NCI-H1092 (cell line): Measurements from ENCODE around the gene TMEM127.
"Not testable (repeated sequence)": the region's sequence is repeated elsewhere in the genome, so short reads cannot be mapped to it uniquely, and the experiment has no call there.

ENCODE experiments used
- DNase-seq: peaks from one replicate; lab custom pipeline; 2025; lab: John Stamatoyannopoulos, UW

The TMEM127 gene, protein sequence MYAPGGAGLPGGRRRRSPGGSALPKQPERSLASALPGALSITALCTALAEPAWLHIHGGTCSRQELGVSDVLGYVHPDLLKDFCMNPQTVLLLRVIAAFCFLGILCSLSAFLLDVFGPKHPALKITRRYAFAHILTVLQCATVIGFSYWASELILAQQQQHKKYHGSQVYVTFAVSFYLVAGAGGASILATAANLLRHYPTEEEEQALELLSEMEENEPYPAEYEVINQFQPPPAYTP

DNA sequence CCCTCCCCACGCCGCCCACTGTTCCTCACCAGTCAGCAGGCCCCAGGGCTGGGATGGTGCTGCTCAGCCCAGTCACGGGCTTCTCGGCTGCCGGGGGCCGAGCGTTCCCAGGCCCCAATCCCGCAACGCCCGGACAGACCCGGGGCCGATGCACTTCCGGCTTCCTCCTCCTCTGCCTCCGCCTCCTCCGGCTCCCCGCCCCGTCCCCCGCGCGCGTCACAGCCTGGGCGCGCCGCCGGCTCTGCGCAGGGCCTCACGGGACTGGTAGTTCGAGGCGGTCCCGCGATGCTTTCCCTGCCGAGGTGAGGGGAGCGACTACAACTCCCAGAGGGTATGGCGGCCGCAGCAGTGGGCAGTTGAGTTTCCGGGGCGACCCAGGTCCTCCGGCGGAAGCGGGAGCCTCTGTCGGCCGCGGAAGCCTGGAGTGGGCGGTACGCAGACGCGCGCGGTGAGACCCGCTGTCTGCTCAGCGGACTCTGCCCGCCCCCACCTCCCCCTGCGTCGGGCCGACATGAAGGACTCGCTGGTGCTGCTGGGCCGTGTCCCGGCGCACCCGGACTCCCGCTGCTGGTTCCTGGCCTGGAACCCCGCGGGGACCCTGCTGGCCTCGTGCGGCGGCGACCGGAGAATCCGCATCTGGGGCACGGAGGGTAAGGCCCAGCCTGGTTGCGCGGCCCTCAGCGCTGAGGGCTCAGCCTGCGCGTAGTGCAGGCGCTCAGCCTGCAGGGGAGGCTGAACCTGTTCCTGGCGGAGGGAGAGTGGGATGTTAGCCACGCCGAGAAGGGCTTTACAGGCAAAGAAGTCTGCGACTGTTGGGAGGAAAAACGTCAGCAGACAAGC is at the start of gene TMEM127, which contains the start of gene CIAO1:
TMEM127 (minus strand) TSS at position 158 of the 840 bp plus-strand sequence. CDS start 616 bp downstream, outside the sequence.
CIAO1 (plus strand) TSS at position 386 of the 840 bp plus-strand sequence; CDS start at position 512, 126 bp downstream.
- peak; percentile 93 for DNase-seq

DNA sequence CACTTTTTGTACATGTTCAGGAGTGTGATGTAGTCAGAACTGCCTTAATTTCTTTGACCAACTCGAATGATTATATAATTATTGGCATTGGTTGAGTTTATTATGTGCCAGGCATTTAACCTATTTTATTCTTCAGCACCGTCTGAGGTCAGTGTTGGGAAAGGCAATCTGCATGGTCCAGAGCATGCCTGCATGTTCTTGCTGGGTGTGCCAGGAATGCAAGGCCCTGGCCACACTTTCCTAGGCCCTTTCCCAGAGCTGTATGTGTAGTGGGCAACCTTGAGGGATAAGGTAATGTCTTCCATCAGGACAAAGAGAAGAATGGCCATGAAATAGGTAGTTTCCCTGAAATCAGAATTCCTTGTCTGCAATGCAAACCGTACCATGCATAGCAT is 49.2 kb upstream of the TMEM127 start:
- no peak for DNase-seq

DNA sequence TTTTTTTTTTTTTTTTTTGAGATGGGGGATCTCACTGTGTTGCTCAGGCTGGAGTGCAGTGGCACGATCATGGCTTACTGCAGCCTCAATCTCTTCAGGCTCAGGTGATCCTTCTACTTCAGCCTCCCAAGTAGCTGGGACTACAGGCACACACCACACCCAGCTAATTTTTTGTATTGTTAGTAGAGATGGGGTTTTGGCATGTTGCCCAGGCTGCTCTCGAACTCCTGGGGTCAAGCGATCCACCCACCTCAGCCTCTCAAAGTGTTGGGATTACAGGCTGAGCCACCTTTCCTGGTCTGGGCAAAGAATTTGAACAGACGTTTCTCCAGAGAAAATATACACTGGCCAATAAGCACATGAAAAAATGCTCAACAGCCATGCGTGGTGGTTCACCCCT is 42.5 kb upstream of the TMEM127 start:
- no peak for DNase-seq

DNA sequence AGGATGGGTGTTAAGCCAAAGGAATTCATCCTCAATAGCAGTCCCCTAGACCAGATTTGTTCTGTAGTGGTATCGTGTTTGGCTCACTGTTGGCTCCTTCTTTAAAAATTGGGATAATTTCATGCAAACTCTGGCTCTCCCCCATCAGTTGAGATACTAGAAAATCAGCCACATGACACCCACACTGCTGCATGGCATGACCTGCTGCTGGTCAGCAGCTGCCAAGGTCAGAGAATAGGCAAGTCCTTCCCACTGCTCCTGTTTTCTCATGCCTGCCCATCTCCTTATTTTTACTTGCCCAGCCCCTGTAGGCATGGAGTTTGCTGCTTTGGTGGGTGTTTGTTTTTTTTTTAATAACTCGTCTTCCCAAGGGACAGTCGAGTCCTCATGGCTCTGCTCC is 40.6 kb upstream of the TMEM127 start:
- no peak for DNase-seq

DNA sequence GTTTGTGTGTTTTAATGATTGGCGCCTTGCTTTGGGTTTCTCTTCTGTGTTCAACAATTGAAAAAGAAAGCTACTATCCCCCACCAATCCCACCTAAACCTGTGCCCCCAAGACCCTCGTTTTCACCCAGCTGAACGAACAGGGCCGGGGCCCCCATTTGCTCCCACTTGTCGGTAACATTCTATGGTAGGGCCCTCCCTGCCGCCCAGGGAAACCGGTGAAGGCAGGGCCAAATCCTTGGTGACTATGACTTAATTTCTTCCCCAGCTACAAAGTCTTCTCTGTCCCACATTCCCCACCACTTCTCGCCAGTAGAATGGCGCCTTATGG is 40.1 kb upstream of the TMEM127 start:
- DNase-seq = no peak

DNA sequence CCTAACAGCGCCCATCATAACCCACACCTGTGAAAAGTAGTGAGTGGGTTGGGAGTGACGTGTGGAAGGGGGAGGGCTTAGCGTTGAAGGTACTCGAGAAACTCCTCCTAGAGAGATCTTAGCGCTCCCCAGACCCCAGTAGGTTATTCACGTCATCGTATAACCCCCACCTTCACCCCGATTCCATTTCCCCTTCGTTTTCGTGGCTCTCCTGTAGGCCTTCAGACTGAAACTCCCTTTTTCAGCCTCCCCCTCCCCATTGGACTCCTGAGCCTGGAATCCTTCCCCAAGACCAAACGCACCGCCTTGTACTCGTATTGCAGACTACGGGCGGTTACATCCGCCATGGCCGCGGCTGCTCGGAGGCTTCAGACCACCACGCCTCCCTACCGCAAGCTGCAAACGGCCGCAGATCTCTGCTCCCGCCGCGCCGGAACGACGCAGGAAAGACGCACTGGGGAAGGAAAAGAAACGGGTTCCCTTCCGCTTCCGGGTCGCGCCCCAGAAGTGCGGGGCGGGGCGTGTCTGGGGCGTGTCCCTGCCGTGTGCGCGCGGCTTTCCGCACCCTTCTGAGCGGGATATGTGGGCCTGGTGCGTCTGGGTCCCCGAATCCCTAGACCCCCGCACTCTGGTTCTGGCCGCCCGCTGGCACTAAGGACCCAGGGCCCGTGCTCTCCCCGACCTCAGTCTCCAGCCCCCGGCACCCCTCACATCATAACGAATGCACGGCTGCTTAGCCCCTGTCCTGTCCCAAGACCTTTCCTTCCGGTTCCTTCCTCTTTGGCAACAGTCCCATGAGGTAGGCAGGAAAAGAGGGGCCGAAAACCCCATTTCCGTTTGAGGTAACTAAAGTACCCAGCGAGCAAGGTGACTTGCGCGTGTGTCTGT is 39.5 kb upstream of the TMEM127 start, which contains the start of gene SNRNP200:
SNRNP200 (minus strand) TSS at position 456 of the 888 bp plus-strand sequence; CDS start at position 347, 109 bp downstream.
- DNase-seq = peak; percentile 79

DNA sequence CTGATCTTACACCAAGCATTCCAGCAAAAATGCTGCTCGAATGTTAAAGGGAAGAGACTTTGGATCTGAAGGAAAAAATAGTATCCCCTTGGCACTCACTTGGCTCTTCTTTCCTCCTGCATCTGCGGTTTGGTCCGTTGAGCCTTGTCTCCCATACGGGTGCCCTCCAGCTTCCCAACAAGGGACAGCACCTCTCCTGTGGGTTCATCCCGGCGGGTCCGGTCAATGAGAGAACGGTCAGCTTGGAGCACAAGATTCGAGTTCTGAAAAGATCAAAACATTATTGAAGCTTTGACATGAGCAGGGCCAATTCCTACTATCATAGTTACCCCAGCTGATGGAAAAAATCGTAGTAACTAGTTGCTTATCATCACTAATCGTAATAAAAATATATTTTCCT is 38.8 kb upstream of the TMEM127 start:
- DNase-seq = no peak

DNA sequence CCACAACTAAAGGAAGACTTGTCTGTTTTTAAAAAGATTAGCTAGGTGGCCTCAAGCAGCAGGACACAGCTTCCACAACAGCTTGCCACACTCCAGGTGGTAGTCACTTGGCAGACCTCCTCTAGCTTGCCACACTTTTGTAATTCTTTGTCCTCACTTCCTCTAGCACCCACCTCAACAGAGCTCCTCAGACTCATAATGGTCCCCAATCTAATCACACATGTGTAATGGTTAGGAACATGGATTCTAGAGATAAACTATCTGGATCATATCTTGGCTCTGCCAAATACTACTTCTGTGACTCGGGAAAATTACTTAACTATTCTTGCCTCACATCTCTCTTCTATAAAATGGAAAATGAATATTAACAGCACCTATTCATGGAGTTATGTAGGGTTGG is 36.1 kb upstream of the TMEM127 start:
- DNase-seq = no peak

DNA sequence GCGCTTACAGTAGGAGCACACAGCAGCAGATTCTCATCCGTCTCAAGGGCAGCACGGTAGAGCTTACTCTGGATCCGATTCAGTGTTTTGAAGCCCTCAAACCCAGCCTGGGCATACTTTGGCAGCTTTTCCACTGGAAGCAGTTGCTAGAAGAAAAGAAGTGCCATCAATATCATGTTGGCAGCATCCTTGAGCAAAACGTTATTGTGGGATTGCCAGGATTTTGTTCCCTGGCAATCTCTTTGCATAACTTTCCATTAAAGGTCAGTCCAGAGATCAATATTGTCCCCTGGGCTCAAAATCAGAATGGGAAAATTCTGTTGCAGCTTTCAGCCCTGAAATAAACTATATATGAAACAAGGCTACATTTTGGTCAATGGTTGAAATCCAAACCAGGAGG is 31.1 kb upstream of the TMEM127 start:
- no peak for DNase-seq

DNA sequence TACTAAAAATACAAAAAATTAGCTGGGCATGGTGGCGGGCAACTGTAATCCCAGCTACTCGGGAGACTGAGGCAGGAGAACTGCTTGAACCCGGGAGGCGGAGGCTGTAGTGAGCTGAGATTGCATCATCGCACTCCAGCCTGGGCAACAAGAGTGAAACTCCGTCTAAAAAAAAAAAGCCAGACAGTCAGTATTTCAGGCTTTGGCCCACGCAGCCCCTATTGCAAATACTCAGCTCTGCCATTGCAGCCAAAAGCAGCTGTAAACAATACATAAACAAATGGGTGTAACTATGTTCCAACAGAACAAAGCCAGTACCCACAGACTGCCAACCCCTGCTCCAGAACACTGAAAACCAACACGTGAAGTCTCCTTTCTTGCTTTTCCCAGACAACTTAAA is 28.5 kb upstream of the TMEM127 start:
- DNase-seq = not testable (repeated sequence)

DNA sequence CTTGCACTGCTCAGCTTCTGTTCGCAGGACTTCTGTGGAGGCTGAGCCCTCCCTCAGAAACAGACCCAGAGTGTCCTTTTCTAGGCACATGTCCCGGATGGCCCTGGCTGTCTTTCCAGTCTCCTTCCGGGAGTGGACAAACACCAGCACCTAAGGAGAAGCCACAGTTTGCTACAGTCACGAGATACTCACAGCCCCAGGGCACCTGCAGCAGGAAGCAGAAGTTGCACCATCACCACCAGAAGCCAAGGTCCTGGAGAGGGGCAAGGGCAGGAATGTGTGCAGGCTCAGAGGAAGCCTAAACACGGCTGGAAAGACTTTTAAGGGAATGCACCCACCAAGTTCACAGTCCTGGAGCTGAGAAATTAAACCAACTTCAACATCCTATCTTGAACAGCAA is 26.0 kb upstream of the TMEM127 start:
- no peak for DNase-seq

DNA sequence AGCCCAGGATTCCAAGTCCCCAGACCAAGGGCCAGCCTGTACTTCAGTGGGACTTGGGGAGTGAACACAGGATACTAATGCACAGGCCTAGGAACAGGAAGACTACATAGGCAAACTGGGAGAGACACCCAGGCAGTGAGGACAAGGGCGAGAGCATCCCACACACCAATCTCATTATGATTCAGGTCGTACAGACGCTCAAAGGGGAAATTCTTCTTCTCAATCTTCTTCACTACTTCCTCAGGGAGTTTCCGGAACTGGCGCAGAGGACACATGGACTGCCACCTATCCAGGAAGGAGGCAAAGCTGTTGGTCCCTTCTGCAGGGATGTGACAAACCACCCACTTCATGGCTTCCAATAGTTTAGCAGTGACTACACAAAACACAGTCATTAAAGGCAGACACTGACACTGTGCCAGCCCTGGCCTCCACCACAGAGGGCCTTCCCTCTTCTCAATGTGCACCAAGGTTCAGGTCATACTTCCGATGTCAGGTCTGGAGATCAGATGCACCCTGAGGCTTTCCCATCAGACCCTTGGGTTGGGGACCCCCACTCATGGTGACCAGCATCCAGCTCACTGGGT is 21.6 kb upstream of the TMEM127 start:
- DNase-seq = no peak

DNA sequence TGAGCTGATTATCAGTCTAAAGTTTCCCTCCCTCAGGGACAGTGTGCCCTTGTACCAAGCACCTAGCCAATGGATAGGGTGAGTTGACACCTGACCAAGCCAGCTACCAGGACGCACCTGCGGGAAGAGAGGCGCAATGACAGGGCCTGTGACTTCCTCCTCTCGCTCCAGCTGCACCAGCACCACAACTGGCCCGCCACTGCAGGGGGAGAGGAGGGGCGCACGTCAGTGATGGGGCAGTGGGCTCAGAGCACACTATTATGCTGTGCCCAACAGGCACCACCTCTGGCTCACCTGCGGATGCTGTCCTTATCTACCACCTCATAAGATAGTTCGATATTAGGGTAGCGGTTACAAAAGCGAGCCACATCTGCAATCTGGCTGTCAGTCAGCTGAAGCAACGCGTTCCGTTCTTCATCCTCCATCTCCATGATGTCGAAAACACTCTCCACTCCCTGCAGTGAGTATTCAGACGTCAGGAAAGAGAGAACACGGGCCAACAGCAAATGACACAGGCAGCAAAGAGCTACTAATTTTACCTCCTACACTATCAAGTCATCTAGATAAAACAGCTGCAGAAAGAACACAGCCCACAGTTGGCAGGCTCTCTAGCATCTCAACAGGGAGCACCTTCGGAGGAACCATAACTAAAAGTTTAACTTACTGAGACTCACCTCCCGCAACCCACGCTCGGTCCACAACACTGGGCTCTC is 11.1 kb upstream of the TMEM127 start:
- DNase-seq = no peak

DNA sequence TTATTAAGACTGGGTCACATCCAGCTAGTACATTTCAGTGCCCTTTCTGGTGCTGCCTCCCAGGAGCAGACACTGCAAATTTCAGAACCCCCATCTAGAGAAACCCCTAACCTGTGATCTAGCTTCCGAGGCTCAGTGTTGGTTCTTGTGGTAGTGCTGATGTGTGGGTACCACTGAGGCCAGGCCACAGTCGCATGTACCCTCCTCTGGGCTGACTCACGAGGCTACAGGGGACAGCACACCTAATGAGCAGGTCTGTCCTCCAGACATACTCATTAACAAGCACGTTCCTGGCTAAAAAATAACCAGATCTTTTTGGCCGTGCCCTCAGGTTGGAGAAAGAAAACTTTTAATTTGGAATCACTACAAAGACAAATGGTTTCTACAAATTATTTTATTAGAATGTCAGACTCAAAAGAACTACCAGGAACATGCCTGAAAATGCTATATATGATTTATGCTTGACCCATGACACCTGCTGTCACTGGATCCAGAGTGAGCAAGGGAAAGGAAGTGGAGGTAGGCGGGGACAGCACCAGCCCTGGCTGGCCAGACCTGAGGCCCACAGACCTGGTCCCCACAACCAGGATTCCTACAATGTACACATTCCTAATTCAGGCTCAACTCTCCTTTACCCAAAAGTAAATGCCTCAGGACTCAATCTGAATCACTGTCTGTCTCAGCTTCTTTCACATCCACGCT is 8.7 kb upstream of the TMEM127 start:
- DNase-seq = no peak

DNA sequence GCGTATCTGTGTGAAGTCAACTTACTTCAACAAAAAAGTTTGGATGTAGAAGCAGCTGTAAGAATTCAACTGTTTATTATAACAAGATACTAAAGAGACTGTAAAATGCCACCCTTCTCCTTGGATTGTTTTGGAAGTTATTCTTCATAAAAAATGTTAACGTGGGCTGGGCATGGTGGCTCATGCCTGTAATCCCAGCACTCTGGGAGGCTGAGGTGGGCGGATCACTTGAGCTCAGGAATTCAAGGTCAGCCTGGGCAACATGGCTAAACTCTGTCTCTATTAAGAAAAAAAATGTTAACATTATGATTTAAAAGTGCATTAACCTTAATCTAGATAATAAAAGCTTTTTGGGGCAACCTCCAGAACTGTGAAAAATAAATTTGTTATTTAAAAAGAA is 8.0 kb upstream of the TMEM127 start:
- DNase-seq = no peak

DNA sequence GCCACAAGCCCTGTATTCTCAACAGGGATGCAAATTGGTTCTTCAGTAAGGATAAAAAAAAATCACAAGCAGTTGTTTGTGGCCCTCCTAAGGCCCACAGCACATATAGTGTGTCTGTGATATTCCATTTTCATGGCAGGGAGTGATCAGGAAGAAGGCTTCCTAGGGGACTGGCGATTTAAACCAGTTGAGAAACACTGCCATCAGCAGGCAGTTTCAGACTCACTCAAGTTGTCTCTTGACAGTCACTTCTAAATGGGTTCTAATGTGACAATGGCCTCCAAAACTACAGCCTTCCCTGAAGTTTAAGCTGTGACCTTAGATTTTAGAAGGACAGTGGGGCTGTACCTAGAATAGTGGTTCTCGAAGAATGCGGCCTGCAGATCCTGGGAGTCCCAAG is 6.2 kb upstream of the TMEM127 start:
- DNase-seq = no peak

DNA sequence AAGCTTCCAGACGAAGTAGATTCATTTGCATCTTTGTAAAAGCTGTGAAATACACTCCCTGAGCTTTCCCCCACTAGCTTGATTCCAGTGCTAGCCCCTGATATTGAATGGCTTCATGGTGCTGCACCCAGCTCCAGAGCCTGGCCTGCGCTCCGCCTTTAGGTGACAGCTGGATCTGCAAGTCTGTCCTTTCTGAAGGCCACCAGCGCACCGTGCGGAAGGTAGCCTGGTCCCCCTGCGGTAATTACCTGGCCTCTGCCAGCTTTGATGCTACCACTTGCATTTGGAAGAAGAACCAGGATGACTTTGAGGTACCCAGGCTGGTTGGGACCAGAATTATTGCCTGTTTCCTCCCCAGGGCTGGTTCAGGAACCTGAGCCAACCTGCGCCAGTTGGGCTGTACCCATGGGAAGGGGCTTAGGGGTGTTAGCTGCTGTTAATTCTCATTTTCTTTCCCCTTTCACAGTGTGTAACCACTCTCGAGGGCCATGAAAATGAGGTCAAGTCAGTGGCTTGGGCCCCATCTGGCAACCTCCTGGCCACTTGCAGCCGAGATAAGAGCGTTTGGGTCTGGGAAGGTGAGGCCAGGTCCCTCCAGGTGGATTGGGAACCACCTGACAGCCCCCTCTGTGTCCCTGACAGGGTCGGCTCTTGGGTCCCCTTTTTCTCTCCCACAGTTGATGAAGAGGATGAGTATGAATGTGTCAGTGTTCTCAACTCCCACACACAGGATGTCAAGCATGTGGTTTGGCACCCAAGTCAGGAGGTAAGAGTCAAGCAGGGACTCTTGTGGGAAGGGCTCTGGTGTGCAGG is 1.6 kb upstream of the TMEM127 start:
- peak; percentile 9 for DNase-seq

DNA sequence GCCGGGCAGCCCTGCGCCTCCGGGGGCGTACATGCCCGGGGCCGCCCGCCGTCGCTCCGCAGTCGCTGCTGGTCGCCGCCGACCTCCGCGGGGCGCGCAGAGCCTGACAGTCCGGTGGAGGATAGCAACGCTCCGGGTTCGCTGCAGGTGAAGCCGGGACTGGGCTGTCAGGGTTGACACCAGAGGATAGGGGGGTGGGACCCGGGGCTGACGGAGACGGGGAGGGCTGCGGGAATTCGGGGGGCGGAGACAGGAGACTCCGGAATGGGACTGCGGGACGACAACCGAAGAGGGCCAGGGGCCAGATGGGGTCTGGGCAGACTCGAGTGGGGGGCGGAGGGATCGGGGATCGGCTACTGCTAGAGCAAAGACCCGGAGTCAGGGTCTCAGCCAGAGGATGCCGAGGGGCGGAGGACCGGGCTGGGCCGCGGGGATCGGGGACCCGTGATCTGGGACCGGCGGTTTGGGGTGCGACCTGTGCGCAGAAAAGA is 403 bp downstream of the TMEM127 start:
- no peak for DNase-seq

DNA sequence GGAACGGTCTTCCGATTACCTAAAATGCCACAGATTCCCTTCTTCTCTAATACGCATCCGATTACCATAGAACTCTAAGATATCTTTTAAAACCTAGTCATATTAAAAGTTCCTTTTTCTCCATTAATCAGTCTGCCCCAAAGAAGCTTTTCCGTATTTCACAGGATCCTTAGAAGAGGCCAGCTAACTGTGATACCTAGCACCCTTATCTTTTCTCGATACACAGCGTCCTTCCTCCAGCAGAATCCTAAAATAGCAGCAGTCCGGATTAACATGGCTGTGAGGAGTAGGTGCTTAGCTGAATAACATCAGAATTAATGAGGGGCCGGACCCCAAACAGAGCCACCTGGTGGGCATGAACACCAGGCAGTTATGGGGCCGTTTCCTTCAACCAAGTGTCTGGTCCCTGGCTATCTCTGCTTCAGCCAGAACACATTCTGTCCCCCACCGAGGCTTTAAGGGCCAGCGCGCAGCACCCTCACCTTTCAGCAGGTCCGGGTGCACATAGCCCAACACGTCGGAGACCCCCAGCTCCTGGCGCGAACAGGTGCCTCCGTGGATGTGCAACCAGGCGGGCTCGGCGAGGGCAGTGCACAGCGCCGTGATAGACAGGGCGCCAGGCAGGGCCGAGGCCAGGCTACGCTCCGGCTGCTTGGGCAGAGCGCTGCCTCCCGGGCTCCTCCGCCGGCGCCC is 995 bp downstream of the TMEM127 start:
- no peak for DNase-seq
